ENCODE measurements around the gene DCAKD.

Gene DCAKD

DNA sequence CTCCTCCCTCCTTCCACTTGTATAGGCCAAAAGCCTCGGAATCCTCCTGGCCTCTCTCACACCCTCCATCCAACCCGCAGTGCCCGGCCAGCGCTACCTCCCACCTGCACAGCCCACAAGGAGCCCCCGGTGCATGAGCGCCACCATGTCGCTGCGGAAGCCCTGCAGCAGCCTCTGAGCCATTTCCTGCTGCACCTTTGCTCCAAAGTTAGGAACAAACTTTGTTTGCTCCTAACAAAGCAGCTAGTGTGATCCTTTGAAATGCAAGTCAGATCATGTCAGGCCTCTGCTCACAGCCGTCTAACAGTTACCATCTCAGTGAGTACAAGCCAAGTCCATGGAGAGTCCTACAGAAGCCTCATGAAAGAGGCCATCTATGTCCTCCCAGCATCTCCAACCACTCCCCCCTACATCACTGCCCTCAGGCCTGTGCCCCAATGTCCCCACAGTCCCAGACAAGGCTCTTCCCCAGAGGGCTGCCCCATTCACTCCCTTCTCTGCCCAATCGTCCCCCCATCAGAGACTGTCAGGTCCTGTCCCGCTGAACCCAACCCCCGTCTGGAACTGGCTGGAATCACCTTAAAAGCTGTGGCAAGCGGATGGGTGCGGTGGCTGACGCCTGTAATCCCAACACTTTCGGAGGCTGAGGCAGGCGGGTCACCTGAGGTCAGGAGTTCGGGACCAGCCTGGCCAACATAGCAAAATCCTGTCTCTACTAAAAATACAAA, 7.5 kb downstream of the DCAKD start:
- ChIA-PET POLR2A (no interaction called here), CTCF (no interaction called here)
- DNase-seq (ENCODE audit: extremely low spot score) = no peak
- TF ChIP-seq, protein P1, sequence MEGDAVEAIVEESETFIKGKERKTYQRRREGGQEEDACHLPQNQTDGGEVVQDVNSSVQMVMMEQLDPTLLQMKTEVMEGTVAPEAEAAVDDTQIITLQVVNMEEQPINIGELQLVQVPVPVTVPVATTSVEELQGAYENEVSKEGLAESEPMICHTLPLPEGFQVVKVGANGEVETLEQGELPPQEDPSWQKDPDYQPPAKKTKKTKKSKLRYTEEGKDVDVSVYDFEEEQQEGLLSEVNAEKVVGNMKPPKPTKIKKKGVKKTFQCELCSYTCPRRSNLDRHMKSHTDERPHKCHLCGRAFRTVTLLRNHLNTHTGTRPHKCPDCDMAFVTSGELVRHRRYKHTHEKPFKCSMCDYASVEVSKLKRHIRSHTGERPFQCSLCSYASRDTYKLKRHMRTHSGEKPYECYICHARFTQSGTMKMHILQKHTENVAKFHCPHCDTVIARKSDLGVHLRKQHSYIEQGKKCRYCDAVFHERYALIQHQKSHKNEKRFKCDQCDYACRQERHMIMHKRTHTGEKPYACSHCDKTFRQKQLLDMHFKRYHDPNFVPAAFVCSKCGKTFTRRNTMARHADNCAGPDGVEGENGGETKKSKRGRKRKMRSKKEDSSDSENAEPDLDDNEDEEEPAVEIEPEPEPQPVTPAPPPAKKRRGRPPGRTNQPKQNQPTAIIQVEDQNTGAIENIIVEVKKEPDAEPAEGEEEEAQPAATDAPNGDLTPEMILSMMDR (IDR thresholded peaks at IDR 0.05; ENCODE audit: control extremely low read depth, extremely low read depth, low read depth, missing control alignments) = no peak

DNA sequence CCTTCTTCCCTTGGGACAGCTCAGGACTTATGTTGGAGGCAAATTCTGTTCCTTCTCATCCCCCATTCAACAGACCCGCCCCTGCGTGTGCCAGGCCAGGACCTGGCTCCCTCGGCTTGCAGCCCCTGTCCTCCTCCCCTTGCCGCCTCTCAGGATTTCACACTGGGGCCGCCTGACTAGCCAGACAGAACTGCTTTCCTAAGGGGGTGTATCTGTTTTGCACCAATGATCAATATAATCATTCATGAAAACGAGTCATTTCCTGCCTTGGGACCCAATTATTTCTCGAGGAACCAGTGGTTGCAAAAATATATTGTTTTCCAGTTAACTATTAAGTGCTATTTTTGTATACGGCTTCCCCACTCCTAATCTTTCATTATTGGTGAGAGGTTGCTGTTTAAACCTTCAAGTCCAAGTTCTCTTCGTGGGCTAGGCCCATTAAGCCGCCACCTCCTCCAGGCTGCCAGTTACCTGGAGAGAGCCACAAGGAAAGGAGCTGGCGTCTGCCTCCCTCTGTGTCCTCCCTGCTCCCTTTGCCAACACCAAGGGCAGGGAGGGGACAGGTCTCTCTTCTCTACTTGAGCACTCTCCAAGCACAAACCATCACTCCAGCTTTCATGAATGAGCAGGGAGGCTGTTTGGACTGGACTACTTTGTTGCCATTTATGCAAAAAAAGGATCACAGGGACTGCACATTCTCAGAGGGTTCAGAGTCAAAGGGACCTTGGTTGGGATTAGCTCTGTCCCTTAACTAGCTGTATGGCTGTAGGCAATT, 8.9 kb downstream of the DCAKD start:
- DNase-seq (ENCODE audit: extremely low spot score) = peak; percentile 22
- ChIA-PET POLR2A (no interaction called here), CTCF (interaction anchor here (0.8 to 1.3 kb wide), 5 partner anchors 8 to 125 kb away, joined by 3 to 6 read pairs (median 3); no protein-coding TSS in a partner anchor)
- TF ChIP-seq, protein P1 (IDR thresholded peaks at IDR 0.05; ENCODE audit: control extremely low read depth, extremely low read depth, low read depth, missing control alignments) = no peak

DNA sequence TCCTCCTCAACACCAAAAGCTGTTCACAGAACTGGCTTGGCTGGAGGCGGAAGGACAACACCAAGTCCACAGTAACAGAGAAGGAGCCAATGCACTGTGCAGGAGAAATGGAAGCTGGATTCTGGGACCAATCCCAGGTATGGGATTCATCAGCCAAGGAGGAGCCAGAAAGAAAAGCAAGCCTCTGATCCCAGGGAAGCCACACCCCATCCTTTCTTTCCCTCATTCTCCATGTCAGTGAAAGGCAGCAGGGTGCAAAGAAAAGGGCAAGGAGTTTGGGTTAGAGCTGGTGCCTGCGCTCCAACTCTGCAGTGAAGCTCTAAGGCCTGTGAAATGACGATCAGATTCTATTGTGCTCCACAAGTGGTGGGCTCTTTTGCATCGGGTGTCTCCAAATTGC, 11.0 kb downstream of the DCAKD start:
- ChIA-PET CTCF (interaction anchor here (0.8 to 2.4 kb wide), 3 partner anchors 10 to 120 kb away, joined by 3 to 6 read pairs (median 3); partner anchors contain the start of gene ACBD4), POLR2A (interaction anchor here (0.6 to 0.7 kb wide), 2 partner anchors 60 to 287 kb away, joined by 3 read pairs; no protein-coding TSS in a partner anchor)
- TF ChIP-seq, protein P1 (IDR thresholded peaks at IDR 0.05; ENCODE audit: control extremely low read depth, extremely low read depth, low read depth, missing control alignments) = no peak
- DNase-seq (ENCODE audit: extremely low spot score) = no peak

GRCh38 chr17:45038728-45039634, 12.5 kb downstream of the DCAKD start:
- TF ChIP-seq, protein P1 (IDR thresholded peaks at IDR 0.05; ENCODE audit: control extremely low read depth, extremely low read depth, low read depth, missing control alignments) = no peak
- ChIA-PET POLR2A (interaction anchor here (1.1 kb wide), 1 partner anchor 12 kb away, joined by 3 read pairs; no protein-coding TSS in a partner anchor), CTCF (interaction anchor here (1.3 to 2.4 kb wide), 4 partner anchors 8 to 119 kb away, joined by 4 to 7 read pairs (median 6); no protein-coding TSS in a partner anchor)
- no peak for DNase-seq (ENCODE audit: extremely low spot score)

DNA sequence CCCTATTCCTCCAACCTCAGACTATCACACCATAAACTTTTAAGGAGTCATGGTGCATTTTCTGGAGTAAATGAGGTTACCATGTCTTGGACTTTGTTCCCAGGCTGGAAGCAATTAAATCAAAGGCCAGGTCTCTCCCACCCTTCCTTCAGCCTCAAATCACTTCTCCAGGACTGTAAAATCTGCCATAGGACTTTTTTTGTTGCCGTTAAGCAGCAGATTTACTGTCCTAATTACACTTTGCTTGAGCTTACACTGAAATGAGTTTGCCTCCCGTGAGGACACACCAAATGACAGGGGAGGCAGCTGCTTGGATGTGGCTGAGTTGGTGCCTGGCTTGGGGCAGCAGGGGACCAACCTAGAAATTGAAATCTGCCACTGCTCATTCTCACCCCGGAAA, 14.7 kb downstream of the DCAKD start:
- CTCF ChIA-PET = interaction anchor here (1.1 to 2.3 kb wide), 3 partner anchors 14 to 58 kb away, joined by 3 to 10 read pairs (median 4); partner anchors contain the start of gene DCAKD

More for the DNA sequence above, 14.7 kb downstream of the DCAKD start:
- DNase-seq (ENCODE audit: extremely low spot score) = no peak
- POLR2A ChIA-PET = no interaction called here
- TF ChIP-seq, protein P1 (IDR thresholded peaks at IDR 0.05; ENCODE audit: control extremely low read depth, extremely low read depth, low read depth, missing control alignments) = no peak

Data from GM10248 (cell line).